ENCODE data around the gene COL17A1.

- TF ChIP-seq, protein P1, sequence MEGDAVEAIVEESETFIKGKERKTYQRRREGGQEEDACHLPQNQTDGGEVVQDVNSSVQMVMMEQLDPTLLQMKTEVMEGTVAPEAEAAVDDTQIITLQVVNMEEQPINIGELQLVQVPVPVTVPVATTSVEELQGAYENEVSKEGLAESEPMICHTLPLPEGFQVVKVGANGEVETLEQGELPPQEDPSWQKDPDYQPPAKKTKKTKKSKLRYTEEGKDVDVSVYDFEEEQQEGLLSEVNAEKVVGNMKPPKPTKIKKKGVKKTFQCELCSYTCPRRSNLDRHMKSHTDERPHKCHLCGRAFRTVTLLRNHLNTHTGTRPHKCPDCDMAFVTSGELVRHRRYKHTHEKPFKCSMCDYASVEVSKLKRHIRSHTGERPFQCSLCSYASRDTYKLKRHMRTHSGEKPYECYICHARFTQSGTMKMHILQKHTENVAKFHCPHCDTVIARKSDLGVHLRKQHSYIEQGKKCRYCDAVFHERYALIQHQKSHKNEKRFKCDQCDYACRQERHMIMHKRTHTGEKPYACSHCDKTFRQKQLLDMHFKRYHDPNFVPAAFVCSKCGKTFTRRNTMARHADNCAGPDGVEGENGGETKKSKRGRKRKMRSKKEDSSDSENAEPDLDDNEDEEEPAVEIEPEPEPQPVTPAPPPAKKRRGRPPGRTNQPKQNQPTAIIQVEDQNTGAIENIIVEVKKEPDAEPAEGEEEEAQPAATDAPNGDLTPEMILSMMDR (IDR thresholded peaks at IDR 0.05; ENCODE audit: low read length) = no peak
- no peak for TF ChIP-seq EZH2 (IDR thresholded peaks at IDR 0.05; ENCODE audit: borderline replicate concordance, low read length)
Measured at GRCh38 chr10:103998805-103999204, 86.9 kb downstream of the COL17A1 start.
